GM12878 (cell line): ENCODE data around the gene CACNA1I.

ENCODE experiments used
- EP300 ChIP-seq, 2 experiments: fragments of 150-350 bp in 1 of 2; IDR thresholded peaks; 2 replicates each; pipeline ENCODE4 v1.6.1; 2011 to 2012; ENCODE audit warnings: low read depth in 2 of 2, low read length in 2 of 2, borderline replicate concordance in 1 of 2, improper control_type of control experiment in 1 of 2, inconsistent platforms in 1 of 2; ENCODE audit not compliant: control insufficient read depth in 1 of 2
- KDM1A ChIP-seq: fragments of 200-600 bp; sonication (generic); IDR thresholded peaks from 2 replicates; pipeline ENCODE4 v1.6.1; 2016; ENCODE audit warnings: borderline replicate concordance
- PAX8 ChIP-seq: fragments of 450-650 bp; IDR thresholded peaks from 2 replicates; pipeline ENCODE4 v1.6.1; 2017; ENCODE audit warnings: mild to moderate bottlenecking, moderate library complexity
- POLR2A ChIP-seq: IDR thresholded peaks from 2 replicates; pipeline ENCODE4 v1.6.1; 2011; ENCODE audit warnings: low read depth, mild to moderate bottlenecking, low read length
- POLR2AphosphoS5 ChIP-seq: IDR thresholded peaks from 2 replicates; pipeline ENCODE4 v1.6.1; 2011; ENCODE audit warnings: mild to moderate bottlenecking, low read length, inconsistent platforms
- SMC3 ChIP-seq: IDR thresholded peaks from 2 replicates; pipeline ENCODE4 v1.6.1; 2011; ENCODE audit warnings: low read length, improper control_type of control experiment, borderline replicate concordance
- SREBF2 ChIP-seq: IDR thresholded peaks from 2 replicates; pipeline ENCODE4 v1.6.1; 2012; ENCODE audit warnings: mild to moderate bottlenecking, low read length
- TF ChIP-seq, protein P1 (sequence below): fragments of 450-650 bp; IDR thresholded peaks from 2 replicates; pipeline ENCODE4 v1.6.1; 2018; ENCODE audit warnings: borderline replicate concordance, mild to moderate bottlenecking; ENCODE audit not compliant: partially characterized antibody

DNA sequence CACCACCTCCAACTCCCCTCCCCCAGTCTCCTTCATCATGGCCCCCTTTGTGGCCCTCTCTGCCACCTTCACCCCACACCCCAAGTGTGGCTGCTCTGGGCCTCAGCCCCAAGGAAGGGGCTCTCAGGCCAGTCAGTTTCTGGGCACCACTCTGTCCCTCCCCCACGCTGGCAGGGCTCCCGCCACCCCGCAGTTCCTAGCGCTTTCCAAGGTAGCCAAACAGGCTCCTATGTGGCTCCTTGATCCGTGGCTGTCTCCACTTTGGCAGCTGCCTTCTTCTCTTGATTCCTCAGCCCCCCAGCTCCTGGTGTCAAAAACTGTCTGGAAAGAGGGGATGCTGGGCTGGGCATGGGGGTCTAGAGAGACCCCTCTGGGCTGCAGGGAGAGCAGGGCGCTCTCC, 10.4 kb upstream of the CACNA1I start:
- TF ChIP-seq KDM1A (no peak), SREBF2 (no peak), SMC3 (no peak), POLR2A (no peak), POLR2AphosphoS5 (no peak), PAX8 (no peak), EP300 (IDR thresholded peaks at IDR 0.05; ENCODE audit: borderline replicate concordance in 1 of 2, control insufficient read depth in 1 of 2, low read depth in 2 of 2, low read length in 2 of 2) (no peak)
- TF ChIP-seq, protein P1, sequence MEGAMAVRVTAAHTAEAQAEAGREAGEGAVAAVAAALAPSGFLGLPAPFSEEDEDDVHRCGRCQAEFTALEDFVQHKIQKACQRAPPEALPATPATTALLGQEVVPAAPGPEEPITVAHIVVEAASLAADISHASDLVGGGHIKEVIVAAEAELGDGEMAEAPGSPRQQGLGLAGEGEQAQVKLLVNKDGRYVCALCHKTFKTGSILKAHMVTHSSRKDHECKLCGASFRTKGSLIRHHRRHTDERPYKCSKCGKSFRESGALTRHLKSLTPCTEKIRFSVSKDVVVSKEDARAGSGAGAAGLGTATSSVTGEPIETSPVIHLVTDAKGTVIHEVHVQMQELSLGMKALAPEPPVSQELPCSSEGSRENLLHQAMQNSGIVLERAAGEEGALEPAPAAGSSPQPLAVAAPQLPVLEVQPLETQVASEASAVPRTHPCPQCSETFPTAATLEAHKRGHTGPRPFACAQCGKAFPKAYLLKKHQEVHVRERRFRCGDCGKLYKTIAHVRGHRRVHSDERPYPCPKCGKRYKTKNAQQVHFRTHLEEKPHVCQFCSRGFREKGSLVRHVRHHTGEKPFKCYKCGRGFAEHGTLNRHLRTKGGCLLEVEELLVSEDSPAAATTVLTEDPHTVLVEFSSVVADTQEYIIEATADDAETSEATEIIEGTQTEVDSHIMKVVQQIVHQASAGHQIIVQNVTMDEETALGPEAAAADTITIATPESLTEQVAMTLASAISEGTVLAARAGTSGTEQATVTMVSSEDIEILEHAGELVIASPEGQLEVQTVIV, result no peak
